ENCODE results near the gene SLC38A10.

The SLC38A10 gene

DNA sequence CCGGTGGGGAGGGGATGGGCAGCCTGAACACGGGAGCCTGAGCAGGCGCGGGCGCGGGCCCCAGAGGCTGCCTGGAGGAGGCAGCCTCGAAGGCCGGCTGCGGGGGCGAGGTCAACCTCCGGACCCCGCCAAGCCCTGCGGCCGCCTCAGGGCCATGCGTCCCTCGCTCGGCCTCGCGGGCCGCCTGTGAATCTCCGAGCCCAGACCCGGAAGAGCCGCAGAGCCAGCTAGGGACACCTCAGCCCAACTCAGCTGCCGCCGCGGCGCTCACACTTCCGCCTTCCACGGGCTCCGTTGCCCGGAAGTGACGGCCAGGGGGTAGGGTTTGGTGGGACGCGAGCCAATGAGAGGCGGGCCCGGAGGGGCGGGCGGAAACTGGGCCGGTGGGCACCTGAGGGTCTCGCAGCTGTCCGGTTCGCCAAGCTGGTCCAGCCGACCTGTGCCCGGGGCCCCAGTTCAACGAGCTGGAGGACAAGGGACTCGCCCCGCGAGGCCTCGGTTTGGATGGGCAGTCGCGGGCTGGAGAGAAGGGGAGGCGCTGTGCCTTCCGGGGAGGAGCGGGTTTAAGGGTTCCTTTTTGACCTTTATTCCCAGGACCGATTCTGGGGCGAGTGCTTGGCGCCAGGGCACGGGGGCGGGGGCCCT lies at the start of gene SLC38A10:
TSS of gene SLC38A10 (minus strand) at position 277 of the 645 bp plus-strand sequence. CDS start 386 bp downstream, outside the sequence.
- Histone ChIP-seq H3K9ac (ENCODE audit: low read length) (peak within 1 kb of the TSS; percentile 79), H3K4me3 (ENCODE audit: low read depth, low read length) (peak within 1 kb of the TSS; percentile 94), H3K4me1 (ENCODE audit: control insufficient read depth, insufficient read depth, low read length) (peaks cover 10% of the 10 kb centered on the region; the same call in 1 of the 2 replicates), H3K27ac (ENCODE audit: low read depth, low read length) (peak within 1 kb of the TSS; percentile 48; the same call in 1 of the 2 replicates), H3K27me3 (ENCODE audit: control insufficient read depth, insufficient read depth, low read length) (no peaks in the 10 kb centered on the region), H3K36me3 (ENCODE audit: control insufficient read depth, insufficient read depth, low read length) (no peaks in the 10 kb centered on the region), H3K9me3 (ENCODE audit: control insufficient read depth, insufficient read depth, low read depth, low read length) (no peaks in the 10 kb centered on the region)

DNA sequence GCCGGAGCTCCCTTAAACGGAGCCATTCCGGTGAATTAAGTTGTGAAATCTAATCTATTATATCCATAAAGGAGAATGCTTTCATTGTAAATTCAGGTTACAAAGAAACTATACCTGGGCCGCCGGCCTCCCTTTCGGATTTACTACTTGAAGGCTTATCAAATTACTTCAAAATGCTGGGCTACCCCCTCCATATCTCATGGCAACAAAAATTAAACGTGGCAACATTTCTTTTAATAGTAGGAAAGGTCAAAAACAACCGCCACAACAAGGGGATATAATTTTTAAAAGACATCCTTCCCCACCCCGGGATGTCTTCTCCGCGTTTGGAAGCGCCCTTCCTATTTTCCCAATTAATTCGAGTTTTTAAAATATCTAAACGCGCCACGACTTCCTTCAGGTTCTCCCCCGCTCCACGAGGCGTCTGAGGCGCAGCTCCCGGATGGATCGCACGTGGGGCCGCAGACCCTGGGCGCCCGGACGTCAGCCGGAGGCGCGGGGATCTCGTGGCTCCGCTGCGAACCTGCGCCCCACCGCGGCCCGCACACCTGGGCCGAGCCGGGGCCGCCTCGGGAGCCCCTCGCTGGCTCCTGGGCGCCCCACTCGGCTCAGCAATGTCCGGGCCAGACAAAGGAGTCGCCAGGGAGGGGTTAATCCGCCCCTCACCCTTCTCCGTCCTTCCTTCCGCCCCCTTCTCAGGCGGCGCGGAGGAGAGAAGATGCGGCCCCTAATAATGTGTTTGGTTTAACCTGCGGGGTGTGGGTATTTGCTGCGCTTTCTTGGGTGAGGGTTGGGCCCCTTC lies 47.4 kb upstream of the SLC38A10 start:
- Histone ChIP-seq H3K27ac (ENCODE audit: low read depth, low read length) (peak overlapping the region; percentile 89; the same call in 1 of the 2 replicates), H3K36me3 (ENCODE audit: control insufficient read depth, insufficient read depth, low read length) (no peaks in the 10 kb centered on the region), H3K4me1 (ENCODE audit: control insufficient read depth, insufficient read depth, low read length) (peaks cover 53% of the 10 kb centered on the region), H3K9me3 (ENCODE audit: control insufficient read depth, insufficient read depth, low read depth, low read length) (no peaks in the 10 kb centered on the region), H3K9ac (ENCODE audit: low read length) (peak overlapping the region; percentile 96), H3K27me3 (ENCODE audit: control insufficient read depth, insufficient read depth, low read length) (peaks cover 68% of the 10 kb centered on the region), H3K4me3 (ENCODE audit: low read depth, low read length) (peak overlapping the region; percentile 91)

DNA sequence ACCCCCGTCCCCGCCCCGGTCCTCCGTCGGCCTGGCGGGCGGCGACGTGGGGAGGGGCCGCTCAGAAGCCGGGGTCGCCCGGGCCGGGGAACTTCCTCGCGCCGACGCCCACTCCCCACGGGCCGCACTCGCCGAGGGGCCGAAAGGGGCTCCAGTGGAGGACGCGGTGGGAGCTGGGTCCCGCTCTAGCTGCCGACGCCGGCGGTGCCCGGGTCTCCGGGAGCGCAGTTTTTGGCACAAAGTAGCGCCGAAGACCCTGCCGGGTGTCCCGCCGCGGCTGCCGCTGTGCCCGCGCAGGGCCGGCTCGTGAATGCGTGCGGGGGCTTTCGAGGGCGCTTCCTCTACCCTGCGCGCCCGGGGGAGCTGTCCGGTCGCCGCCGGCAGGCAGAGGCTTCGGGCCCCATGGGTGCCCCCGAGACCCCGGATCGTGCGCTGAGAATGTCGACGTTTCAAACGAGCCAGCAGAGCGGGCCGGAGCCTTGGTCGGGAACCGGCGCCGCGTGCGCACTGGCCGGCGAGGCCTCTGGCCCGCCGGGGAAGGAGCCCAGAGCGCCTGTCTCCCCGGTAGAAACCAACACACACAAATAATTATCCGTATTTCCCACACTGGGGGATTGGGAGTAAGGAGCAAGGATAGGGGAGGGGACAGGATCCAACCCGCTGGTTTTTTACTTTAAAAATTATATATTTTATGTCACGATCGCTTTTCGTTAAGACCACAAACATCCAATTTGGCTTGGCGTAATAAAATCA lies 46.6 kb upstream of the SLC38A10 start:
- Histone ChIP-seq H3K9ac (ENCODE audit: low read length) (peak overlapping the region; percentile 55), H3K9me3 (ENCODE audit: control insufficient read depth, insufficient read depth, low read depth, low read length) (no peaks in the 10 kb centered on the region), H3K27ac (ENCODE audit: low read depth, low read length) (0 out of 2 replicates have a peak overlapping the region, but pooled peaks have one; percentile 18), H3K36me3 (ENCODE audit: control insufficient read depth, insufficient read depth, low read length) (no peaks in the 10 kb centered on the region), H3K4me1 (ENCODE audit: control insufficient read depth, insufficient read depth, low read length) (peaks cover 48% of the 10 kb centered on the region), H3K4me3 (ENCODE audit: low read depth, low read length) (peak overlapping the region; percentile 91), H3K27me3 (ENCODE audit: control insufficient read depth, insufficient read depth, low read length) (peaks cover 60% of the 10 kb centered on the region)

DNA sequence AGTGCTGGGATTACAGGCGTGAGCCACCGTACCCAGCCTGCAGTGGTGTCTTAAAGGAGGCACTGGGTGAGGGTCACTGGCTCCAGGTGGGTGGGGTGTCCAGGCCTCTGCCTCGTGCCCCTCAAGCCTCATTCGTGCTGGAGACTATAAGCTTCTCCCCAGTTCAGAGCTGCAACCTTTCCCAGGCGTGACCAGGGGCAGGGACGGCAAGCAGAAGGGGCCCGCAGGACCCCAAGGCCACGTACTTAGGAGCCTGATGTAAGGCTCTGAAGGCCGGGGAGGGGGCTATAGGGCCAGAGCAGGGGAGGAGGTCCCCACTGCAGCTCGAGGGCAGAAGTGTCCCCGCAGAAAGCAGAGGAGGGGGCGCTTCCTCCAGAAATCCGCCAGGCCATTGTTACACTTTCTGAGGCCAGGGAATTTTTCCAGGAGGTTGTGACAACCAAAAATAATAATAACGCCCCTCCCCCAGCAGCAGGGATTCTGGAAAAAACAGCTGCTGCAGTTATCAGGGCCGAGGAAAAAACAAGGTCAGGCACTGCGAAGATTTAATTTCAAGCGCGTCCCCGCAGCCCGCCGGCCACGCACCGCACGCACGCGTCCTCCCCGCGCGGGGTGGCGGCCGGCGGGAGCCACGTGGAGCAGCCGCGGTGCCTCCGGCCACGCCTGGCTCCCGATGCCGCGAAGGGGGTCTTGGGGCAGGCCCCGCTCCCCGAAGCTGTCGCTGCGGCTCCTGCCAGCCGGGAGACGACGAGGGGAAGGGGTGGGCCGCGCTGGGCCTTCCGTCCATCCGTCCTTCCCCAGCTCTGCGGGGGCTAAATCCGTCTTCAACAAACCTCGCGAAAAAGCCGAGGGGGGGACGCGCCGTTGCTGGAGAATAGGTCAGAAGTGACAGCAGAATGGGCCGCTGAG lies 45.8 kb upstream of the SLC38A10 start:
- H3K9ac ChIP-seq (ENCODE audit: low read length): peak overlapping the region; percentile 55
- H3K27ac ChIP-seq (ENCODE audit: low read depth, low read length): 0 out of 2 replicates have a peak overlapping the region, but pooled peaks have one; percentile 18
- H3K4me3 ChIP-seq (ENCODE audit: low read depth, low read length): peak overlapping the region; percentile 91
- no peaks in the 10 kb centered on the region for H3K9me3 ChIP-seq (ENCODE audit: control insufficient read depth, insufficient read depth, low read depth, low read length)
- peaks cover 56% of the 10 kb centered on the region for H3K27me3 ChIP-seq (ENCODE audit: control insufficient read depth, insufficient read depth, low read length)
- H3K36me3 ChIP-seq (ENCODE audit: control insufficient read depth, insufficient read depth, low read length): no peaks in the 10 kb centered on the region
- H3K4me1 ChIP-seq (ENCODE audit: control insufficient read depth, insufficient read depth, low read length): peaks cover 46% of the 10 kb centered on the region

DNA sequence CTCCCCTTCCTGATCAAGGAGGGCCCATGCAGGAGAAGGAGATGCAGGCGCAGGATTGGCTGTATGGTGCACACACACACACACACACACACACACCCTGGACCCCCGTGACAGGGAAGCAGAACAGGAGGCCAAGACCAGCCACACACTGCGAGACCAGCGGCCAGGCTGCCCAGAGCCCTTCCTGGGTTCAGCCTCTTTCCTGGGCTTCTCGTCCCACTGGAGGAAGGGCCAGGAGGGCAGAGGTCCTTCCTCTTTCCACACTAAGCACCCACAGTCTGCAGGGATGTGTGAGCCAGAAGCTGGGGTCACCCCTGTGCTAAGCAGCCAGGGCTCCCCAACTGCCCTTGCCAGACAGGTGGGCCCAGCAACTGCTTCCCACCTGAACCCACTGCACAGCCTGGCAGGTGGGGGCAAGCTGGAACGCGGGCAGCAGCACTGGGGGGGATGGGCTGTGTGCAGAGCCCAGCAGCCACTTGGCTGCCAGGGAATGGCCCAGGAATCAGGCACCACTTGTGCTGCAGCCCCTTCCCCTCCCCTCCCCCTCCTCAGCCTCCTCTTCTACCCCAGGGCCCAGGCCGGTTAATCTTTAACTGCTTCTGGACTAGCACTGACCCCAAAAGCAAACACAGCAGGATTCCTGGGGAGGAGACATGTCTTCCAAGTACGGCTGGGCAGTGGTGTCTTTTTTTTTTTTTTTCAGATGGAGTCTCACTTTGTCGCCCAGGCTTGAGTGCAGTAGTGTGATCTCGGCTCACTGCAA lies 44.6 kb upstream of the SLC38A10 start:
- Histone ChIP-seq H3K4me1 (ENCODE audit: control insufficient read depth, insufficient read depth, low read length) (peaks cover 48% of the 10 kb centered on the region), H3K36me3 (ENCODE audit: control insufficient read depth, insufficient read depth, low read length) (no peaks in the 10 kb centered on the region), H3K9me3 (ENCODE audit: control insufficient read depth, insufficient read depth, low read depth, low read length) (no peaks in the 10 kb centered on the region), H3K4me3 (ENCODE audit: low read depth, low read length) (no peak overlapping the region), H3K27ac (ENCODE audit: low read depth, low read length) (no peak overlapping the region), H3K9ac (ENCODE audit: low read length) (peak overlapping the region; percentile 13), H3K27me3 (ENCODE audit: control insufficient read depth, insufficient read depth, low read length) (peaks cover 51% of the 10 kb centered on the region)

DNA sequence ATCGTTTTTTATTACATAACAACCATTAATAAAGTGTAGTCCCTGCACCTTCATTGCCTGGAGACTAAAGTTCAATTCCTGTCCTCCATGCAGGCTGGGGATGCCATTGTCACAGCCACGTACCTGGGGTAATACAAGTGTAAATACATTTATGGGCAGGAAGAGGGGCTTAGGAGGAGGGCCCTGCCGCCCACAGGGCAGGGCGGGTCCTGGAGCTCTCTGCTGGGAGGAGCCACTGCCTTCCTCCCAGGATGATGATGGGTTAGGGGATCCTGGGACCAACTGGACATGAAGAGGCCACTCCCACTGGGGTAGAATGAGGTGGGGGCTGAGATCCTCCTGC lies 44.1 kb upstream of the SLC38A10 start:
- Histone ChIP-seq H3K4me1 (ENCODE audit: control insufficient read depth, insufficient read depth, low read length) (peaks cover 49% of the 10 kb centered on the region), H3K27me3 (ENCODE audit: control insufficient read depth, insufficient read depth, low read length) (peaks cover 46% of the 10 kb centered on the region), H3K9me3 (ENCODE audit: control insufficient read depth, insufficient read depth, low read depth, low read length) (no peaks in the 10 kb centered on the region), H3K36me3 (ENCODE audit: control insufficient read depth, insufficient read depth, low read length) (no peaks in the 10 kb centered on the region), H3K9ac (ENCODE audit: low read length) (no peak overlapping the region), H3K4me3 (ENCODE audit: low read depth, low read length) (no peak overlapping the region), H3K27ac (ENCODE audit: low read depth, low read length) (no peak overlapping the region)

DNA sequence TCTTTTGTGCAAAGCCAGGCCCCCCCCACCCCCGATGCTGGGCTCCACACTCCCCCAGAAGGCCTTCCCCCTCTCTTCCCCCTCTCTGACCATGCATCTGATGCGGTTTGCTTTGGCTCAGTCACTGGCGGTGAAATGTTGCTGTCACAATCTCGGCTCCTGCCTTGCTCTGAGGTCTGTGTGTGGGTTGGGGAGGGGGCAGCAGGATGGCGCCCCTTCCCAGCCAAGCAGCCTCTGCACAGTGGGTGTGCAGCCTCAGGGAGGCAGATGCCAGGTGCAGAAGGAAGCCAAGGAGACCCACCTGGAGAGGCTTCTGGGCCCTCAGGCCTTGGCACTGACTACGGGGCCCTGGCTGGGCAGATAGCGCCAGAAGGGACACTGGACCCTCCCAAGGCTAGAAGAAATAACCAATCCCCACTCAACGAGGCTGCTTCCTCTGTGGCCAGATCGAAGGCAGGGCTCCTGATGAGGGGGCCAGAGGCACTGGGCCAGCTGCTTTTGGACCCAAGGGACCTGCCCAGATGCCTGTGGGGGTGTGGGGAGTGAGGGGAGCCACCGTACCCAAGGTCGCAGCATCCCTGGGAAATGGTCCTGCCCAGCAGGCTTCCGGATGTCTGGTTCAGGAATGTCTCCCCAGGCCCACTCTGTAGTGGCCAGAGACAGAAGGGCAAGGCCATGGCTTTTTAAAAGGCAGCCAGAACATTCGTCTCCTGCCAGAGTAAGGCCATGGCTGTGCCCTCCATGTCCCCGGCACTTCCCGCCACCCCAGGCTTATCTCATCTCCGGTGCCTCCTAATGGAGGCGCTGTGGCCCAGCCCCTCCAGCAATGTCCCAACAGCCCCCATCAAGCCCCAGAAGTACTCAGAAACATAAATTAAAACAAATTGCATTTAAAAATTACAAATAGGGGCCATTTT lies 43.4 kb upstream of the SLC38A10 start:
- Histone ChIP-seq H3K27ac (ENCODE audit: low read depth, low read length) (no peak overlapping the region), H3K4me1 (ENCODE audit: control insufficient read depth, insufficient read depth, low read length) (peaks cover 49% of the 10 kb centered on the region), H3K9me3 (ENCODE audit: control insufficient read depth, insufficient read depth, low read depth, low read length) (no peaks in the 10 kb centered on the region), H3K27me3 (ENCODE audit: control insufficient read depth, insufficient read depth, low read length) (peaks cover 39% of the 10 kb centered on the region), H3K9ac (ENCODE audit: low read length) (no peak overlapping the region), H3K4me3 (ENCODE audit: low read depth, low read length) (no peak overlapping the region), H3K36me3 (ENCODE audit: control insufficient read depth, insufficient read depth, low read length) (no peaks in the 10 kb centered on the region)

DNA sequence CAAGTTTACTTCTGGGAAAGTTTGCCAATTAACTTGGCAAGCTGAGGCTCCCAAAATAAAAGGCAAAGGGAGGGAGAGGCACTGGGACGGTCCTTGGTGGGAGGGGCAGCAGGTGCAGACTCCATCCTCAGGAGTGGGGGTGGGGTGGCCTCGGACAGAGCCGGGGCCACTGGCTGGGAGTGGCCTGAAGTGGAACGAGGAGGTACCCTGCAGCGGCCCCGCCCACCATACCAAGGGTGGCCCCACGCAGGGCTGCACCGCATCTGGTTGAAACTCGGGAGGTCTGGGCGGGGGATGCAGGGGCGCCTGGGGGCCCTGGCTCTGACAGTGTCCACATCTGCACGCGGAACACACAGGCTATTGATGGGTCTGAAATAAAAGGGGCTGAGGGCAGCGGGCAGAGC lies 42.4 kb upstream of the SLC38A10 start:
- H3K27me3 ChIP-seq (ENCODE audit: control insufficient read depth, insufficient read depth, low read length): peaks cover 29% of the 10 kb centered on the region

DNA sequence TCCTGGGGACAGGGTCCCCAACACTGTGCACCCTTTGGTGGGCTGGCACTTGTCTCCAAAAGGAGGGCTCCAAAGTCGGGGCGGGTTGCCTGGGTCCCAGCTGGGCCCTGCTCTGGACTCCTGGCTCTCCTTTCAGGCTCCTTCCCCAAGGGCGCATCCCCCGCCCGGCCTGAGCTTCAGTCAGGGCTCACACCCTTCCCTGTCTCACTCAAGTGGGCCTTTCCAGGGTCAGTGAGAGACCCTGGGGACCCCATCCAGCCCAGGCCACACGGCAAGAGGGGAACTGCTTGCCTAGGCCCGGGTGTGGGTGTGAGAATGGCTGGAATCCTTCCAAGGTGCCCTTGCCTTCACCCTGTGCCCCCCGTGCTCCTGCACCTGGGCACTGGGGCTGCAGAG lies 41.8 kb upstream of the SLC38A10 start:
- H3K4me1 ChIP-seq (ENCODE audit: control insufficient read depth, insufficient read depth, low read length): peaks cover 42% of the 10 kb centered on the region
- H3K4me3 ChIP-seq (ENCODE audit: low read depth, low read length): no peak overlapping the region
- no peaks in the 10 kb centered on the region for H3K9me3 ChIP-seq (ENCODE audit: control insufficient read depth, insufficient read depth, low read depth, low read length)
- no peak overlapping the region for H3K27ac ChIP-seq (ENCODE audit: low read depth, low read length)
- no peaks in the 10 kb centered on the region for H3K36me3 ChIP-seq (ENCODE audit: control insufficient read depth, insufficient read depth, low read length)
- no peak overlapping the region for H3K9ac ChIP-seq (ENCODE audit: low read length)
- H3K27me3 ChIP-seq (ENCODE audit: control insufficient read depth, insufficient read depth, low read length): peaks cover 23% of the 10 kb centered on the region

More for the DNA sequence above, 42.4 kb upstream of the SLC38A10 start:
- Histone ChIP-seq H3K27ac (ENCODE audit: low read depth, low read length) (no peak overlapping the region), H3K9me3 (ENCODE audit: control insufficient read depth, insufficient read depth, low read depth, low read length) (no peaks in the 10 kb centered on the region), H3K9ac (ENCODE audit: low read length) (no peak overlapping the region), H3K4me3 (ENCODE audit: low read depth, low read length) (no peak overlapping the region), H3K4me1 (ENCODE audit: control insufficient read depth, insufficient read depth, low read length) (peaks cover 46% of the 10 kb centered on the region), H3K36me3 (ENCODE audit: control insufficient read depth, insufficient read depth, low read length) (no peaks in the 10 kb centered on the region)

Measured in HUES6 (cell line).